Activated CD4-positive, alpha-beta T cell treated with anti-CD3 and anti-CD28 coated beads for 36 hours (primary cell): ENCODE results near the gene HSPG2. TPM values are rescaled to one million over a fixed set of nuclear protein-coding genes. Genes with fewer than 3 reads are reported as not detected.
"Not testable (repeated sequence)": the region's sequence is repeated elsewhere in the genome, so short reads cannot be mapped to it uniquely, and the experiment has no call there.

Experiments used
- ATAC-seq: fragments of 200-7000 bp; cut with Tn5 transposase; one replicate; pipeline ENCODE4 v1.10.0; 2021; ENCODE audit warnings: mild to moderate bottlenecking, moderate library complexity
- CTCF ChIA-PET: fragments of 350-600 bp; sonication (Branson Sonifier 250); formaldehyde crosslinking; loops from one replicate; lab custom pipeline; 2021; ENCODE audit warnings: antibody characterized with exemption; lab: Charles Lee
- POLR2A ChIA-PET: fragments of 350-600 bp; sonication (Branson Sonifier 250); formaldehyde crosslinking; loops from one replicate; lab custom pipeline; 2021; ENCODE audit warnings: antibody characterized with exemption, inconsistent platforms; lab: Charles Lee
- DNase-seq: peaks from one replicate; pipeline ENCODE4 v3.0.0-alpha.2; 2020
- H3K27ac Mint-ChIP-seq: one replicate; pipeline ENCODE4 v1.8.0; 2021; ENCODE audit warnings: mixed read lengths
- H3K27me3 Mint-ChIP-seq: one replicate; pipeline ENCODE4 v1.8.0; 2021; ENCODE audit warnings: mixed read lengths
- H3K36me3 Mint-ChIP-seq: one replicate; pipeline ENCODE4 v1.8.0; 2021; ENCODE audit warnings: low read depth, mixed read lengths
- H3K4me1 Mint-ChIP-seq: one replicate; pipeline ENCODE4 v1.8.0; 2021; ENCODE audit warnings: mixed read lengths
- H3K4me3 Mint-ChIP-seq: one replicate; pipeline ENCODE4 v1.8.0; 2021; ENCODE audit warnings: mild to moderate bottlenecking, moderate library complexity, mixed read lengths
- H3K9me3 Mint-ChIP-seq: one replicate; pipeline ENCODE4 v1.8.0; 2021; ENCODE audit warnings: low read depth, mixed read lengths
- intact Hi-C, 2 experiments: fragments of 100-400 bp; cut with DNase I in 1 of 2; cut with micrococcal nuclease in 1 of 2; formaldehyde crosslinking; loops; one replicate each; pipeline versions ENCODE4 v1.14.2 to v1.15.1; 2022 to 2024; cut with DNase I, micrococcal nuclease
- total RNA-seq, 2 experiments: library from RNA; stranded (reverse); gene quantifications; one replicate each; pipeline ENCODE4 v1.2.3, GENCODE V29; 2021

The HSPG2 gene
- total RNA-seq, 2 experiments from 2014 or later = 19.6 to 20.6 TPM

DNA sequence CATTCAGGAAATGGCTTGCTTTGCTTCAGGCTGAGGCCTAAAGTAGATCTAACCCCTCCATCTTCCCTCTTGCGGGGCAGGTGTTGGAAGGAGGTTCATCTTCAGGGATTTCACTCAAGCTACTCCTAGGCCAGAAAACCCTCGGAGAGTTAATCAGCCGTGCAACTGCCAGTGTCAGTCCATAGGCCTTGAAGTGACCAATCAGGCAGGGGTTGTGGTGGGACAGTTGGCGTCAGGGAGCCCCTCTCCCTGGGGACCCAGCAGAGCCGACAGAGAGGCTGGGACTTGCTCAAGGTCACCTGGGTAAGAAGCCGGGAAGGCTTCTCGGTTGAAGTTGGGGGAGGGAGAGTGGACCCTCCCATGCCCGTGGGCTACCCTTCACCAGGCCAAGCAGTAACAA is 36.8 kb upstream of the HSPG2 start:
- CTCF ChIA-PET = interaction anchor here (0.6 kb wide), 1 partner anchor 90 kb away, joined by 4 read pairs; no protein-coding TSS in a partner anchor
- H3K4me1 Mint-ChIP-seq, DNase-seq, H3K9me3 Mint-ChIP-seq, H3K4me3 Mint-ChIP-seq, H3K27me3 Mint-ChIP-seq, H3K36me3 Mint-ChIP-seq, intact Hi-C loops, POLR2A ChIA-PET, H3K27ac Mint-ChIP-seq, ATAC-seq: not testable (repeated sequence)

DNA sequence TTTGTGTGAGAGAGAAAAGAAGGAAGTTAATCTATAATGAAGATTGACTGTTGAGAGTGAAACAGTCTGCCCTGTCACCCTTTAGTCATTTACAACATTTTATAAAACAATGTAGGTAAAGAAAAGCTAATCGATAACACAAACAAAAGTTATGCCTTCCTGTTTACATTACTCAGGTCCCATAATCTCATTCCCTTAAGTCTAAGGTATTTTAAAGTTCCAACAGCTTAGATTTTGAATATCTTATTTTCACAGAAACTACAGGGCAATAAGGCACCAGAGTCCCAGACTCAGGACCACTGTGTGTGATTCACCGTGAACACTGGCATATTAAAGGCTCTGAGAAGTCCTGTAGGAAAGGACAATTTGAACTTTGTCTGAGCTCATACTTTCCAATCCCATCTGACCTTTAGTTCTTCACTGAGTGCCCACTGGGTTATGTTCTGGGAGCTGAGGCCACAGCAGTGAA is 35.9 kb upstream of the HSPG2 start:
- ATAC-seq, H3K4me3 Mint-ChIP-seq: not testable (repeated sequence)

GRCh38 chr1:21970523-21970922 is 33.4 kb upstream of the HSPG2 start:
- H3K9me3 Mint-ChIP-seq, H3K27me3 Mint-ChIP-seq, H3K36me3 Mint-ChIP-seq, H3K4me3 Mint-ChIP-seq, intact Hi-C loops, CTCF ChIA-PET, POLR2A ChIA-PET, H3K4me1 Mint-ChIP-seq, DNase-seq, ATAC-seq, H3K27ac Mint-ChIP-seq: not testable (repeated sequence)

More for the DNA sequence above, 35.9 kb upstream of the HSPG2 start:
- intact Hi-C loops, H3K4me1 Mint-ChIP-seq, H3K36me3 Mint-ChIP-seq, H3K27me3 Mint-ChIP-seq, H3K27ac Mint-ChIP-seq, DNase-seq, H3K9me3 Mint-ChIP-seq: not testable (repeated sequence)
- ChIA-PET CTCF (interaction anchor here (0.6 kb wide), 1 partner anchor 89 kb away, joined by 4 read pairs; no protein-coding TSS in a partner anchor), POLR2A (interaction anchor here (0.6 kb wide), 1 partner anchor 53 kb away, joined by 3 read pairs; no protein-coding TSS in a partner anchor)

DNA sequence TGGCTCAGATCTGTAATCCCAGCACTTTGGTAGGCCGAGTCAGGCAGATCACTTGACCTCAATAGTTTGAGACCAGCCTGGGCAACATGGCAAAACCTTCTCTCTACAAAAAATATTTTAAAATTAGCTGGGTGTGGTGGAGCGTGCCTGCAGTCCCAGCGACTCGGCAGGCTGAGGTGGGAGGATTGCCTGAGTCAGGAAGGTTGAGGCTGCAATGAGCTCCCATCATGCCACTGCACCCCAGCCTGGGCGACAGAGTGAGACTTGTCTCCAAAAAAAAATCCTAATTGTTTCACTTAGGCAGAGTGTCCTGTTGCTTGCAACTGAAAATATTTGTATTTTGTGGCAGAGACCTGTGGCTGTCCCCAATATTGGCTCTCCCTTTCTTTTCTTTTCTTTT is 32.0 kb upstream of the HSPG2 start:
- POLR2A ChIA-PET, H3K4me3 Mint-ChIP-seq, H3K27me3 Mint-ChIP-seq, H3K4me1 Mint-ChIP-seq, ATAC-seq, H3K9me3 Mint-ChIP-seq, H3K27ac Mint-ChIP-seq, DNase-seq, H3K36me3 Mint-ChIP-seq: not testable (repeated sequence)
- intact Hi-C loops = loop anchor here in 1 of 2 experiments (10.0 kb wide), 3 partner anchors 264 to 464 kb away; partner anchors contain the start of genes ALPL and RAP1GAP
- CTCF ChIA-PET = interaction anchor here (0.7 kb wide), 1 partner anchor 1590 kb away, joined by 3 read pairs; no protein-coding TSS in a partner anchor

DNA sequence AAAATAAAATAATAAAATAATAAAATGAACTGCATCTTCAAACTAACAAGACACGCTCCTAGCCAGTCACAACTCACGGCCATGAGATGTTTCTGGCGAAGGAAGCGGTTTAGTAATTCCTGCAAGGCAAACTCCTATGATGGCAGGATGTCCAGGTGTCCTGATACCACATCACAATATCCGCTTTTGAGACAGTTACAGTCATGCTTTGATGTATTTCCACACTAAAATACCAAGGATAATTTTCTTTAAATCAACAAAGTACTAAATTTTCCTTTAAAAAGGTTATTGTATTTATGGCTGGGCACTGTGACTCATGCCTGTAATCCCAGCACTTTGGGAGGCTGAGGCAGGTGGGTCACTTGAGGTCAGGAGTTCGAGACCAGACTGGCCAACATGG is 30.1 kb upstream of the HSPG2 start:
- H3K9me3 Mint-ChIP-seq, POLR2A ChIA-PET, DNase-seq, H3K4me1 Mint-ChIP-seq, H3K27ac Mint-ChIP-seq, H3K4me3 Mint-ChIP-seq, ATAC-seq, H3K36me3 Mint-ChIP-seq, H3K27me3 Mint-ChIP-seq: not testable (repeated sequence)
- CTCF ChIA-PET = interaction anchor here (1.0 kb wide), 1 partner anchor 58 kb away, joined by 3 read pairs; no protein-coding TSS in a partner anchor
- intact Hi-C loops = loop anchor here in 1 of 2 experiments (10.0 kb wide), 3 partner anchors 262 to 462 kb away; partner anchors contain the start of genes ALPL and RAP1GAP

DNA sequence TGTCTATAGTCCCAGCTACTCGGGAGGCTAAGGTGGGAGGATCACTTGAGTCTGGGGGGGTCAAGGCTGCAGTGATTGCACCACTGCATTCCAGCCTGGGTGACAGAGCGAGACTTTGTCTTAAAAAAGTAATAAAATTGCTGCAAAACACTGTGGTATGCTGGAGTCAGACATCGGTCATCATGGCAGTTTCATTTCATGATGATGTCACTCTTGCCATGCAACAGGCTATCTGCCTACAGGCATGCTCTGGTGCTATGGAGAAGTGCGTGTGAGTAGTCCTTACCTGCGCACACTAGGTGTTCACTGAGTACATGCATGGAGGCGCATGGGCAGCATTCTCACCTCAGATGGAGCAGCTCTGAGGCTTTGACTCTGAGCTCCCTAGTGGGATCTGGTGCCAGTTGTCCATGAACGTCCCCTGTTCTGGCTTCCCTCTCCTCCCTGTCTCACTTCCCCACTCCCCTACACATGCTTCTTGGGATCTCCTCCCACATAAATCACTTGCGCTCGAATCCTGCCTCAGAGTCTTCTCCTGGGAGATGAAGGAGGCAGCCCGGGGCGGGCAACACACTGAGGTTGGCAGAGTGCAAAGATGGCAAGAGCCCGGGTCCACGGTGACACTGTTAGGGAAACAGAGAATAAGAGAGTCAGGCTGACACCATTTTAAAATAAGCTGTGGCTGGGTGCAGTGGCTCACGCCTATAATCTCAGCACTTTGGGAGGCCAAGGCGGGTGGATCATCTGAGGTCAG is 29.3 kb upstream of the HSPG2 start:
- Mint-ChIP-seq H3K4me3 (no peak overlapping the region), H3K27me3 (no peaks in the 10 kb centered on the region), H3K4me1 (peaks cover 6% of the 10 kb centered on the region), H3K36me3 (no peaks in the 10 kb centered on the region), H3K27ac (no peak overlapping the region), H3K9me3 (no peaks in the 10 kb centered on the region)
- intact Hi-C loops = loop anchor here in 1 of 2 experiments (10.0 kb wide), 3 partner anchors 262 to 462 kb away; partner anchors contain the start of genes ALPL and RAP1GAP
- ATAC-seq = no peak
- ChIA-PET CTCF (interaction anchor here (1.0 kb wide), 1 partner anchor 59 kb away, joined by 3 read pairs; no protein-coding TSS in a partner anchor), POLR2A (no interaction called here)
- no peak for DNase-seq

GRCh38 chr1:21963477-21964217 is 26.5 kb upstream of the HSPG2 start:
- no peaks in the 10 kb centered on the region for H3K9me3 Mint-ChIP-seq
- intact Hi-C loops = loop anchor here (1.0 to 10.0 kb wide), 9 partner anchors 146 to 459 kb away; partner anchors contain the start of genes ALPL (in 2 of the 2) and RAP1GAP (in 1 of the 2)
- no peak overlapping the region for H3K4me3 Mint-ChIP-seq
- ChIA-PET CTCF (interaction anchor here (0.5 to 1.7 kb wide), 18 partner anchors 14 to 496 kb away, joined by 3 to 9 read pairs (median 3); no protein-coding TSS in a partner anchor), POLR2A (interaction anchor here (0.6 kb wide), 1 partner anchor 57 kb away, joined by 4 read pairs; no protein-coding TSS in a partner anchor)
- peak overlapping the region; percentile 73 for H3K27ac Mint-ChIP-seq
- H3K36me3 Mint-ChIP-seq = no peaks in the 10 kb centered on the region
- H3K4me1 Mint-ChIP-seq = peaks cover 8% of the 10 kb centered on the region
- no peaks in the 10 kb centered on the region for H3K27me3 Mint-ChIP-seq
- ATAC-seq (peak; percentile 98), DNase-seq (peak; percentile 91)

- no peak for ATAC-seq
- peaks cover 26% of the 10 kb centered on the region for H3K4me1 Mint-ChIP-seq
- ChIA-PET CTCF (interaction anchor here (0.7 to 0.9 kb wide), 2 partner anchors 57 to 216 kb away, joined by 3 to 4 read pairs; no protein-coding TSS in a partner anchor), POLR2A (no interaction called here)
- no peak overlapping the region for H3K27ac Mint-ChIP-seq
- no peak for DNase-seq
- no peak overlapping the region for H3K4me3 Mint-ChIP-seq
- intact Hi-C loops = loop anchor here (5.0 to 10.0 kb wide), 6 partner anchors 144 to 457 kb away; partner anchors contain the start of genes ALPL (in 1 of the 2) and RAP1GAP (in 1 of the 2)
- no peaks in the 10 kb centered on the region for H3K27me3 Mint-ChIP-seq
- no peaks in the 10 kb centered on the region for H3K36me3 Mint-ChIP-seq
- H3K9me3 Mint-ChIP-seq = no peaks in the 10 kb centered on the region
Measured at GRCh38 chr1:21961799-21962198, 24.7 kb upstream of the HSPG2 start.

- DNase-seq = no peak
- H3K9me3 Mint-ChIP-seq = no peaks in the 10 kb centered on the region
- H3K4me3 Mint-ChIP-seq = no peak overlapping the region
- intact Hi-C loops = loop anchor here (5.0 to 10.0 kb wide), 6 partner anchors 144 to 457 kb away; partner anchors contain the start of genes ALPL (in 1 of the 2) and RAP1GAP (in 1 of the 2)
- ChIA-PET POLR2A (no interaction called here), CTCF (interaction anchor here (0.6 to 0.9 kb wide), 2 partner anchors 57 to 105 kb away, joined by 3 read pairs; no protein-coding TSS in a partner anchor)
- peaks cover 30% of the 10 kb centered on the region for H3K4me1 Mint-ChIP-seq
- no peaks in the 10 kb centered on the region for H3K36me3 Mint-ChIP-seq
- no peaks in the 10 kb centered on the region for H3K27me3 Mint-ChIP-seq
- ATAC-seq = no peak
- H3K27ac Mint-ChIP-seq = no peak overlapping the region
Measured at GRCh38 chr1:21961337-21961736, 24.2 kb upstream of the HSPG2 start.

- intact Hi-C loops = no loop called here
- ChIA-PET CTCF (interaction anchor here (0.6 to 1.3 kb wide), 3 partner anchors 40 to 92 kb away, joined by 3 to 4 read pairs (median 3); no protein-coding TSS in a partner anchor), POLR2A (no interaction called here)
- Mint-ChIP-seq H3K9me3 (no peaks in the 10 kb centered on the region), H3K27ac (peak overlapping the region; percentile 90), H3K4me1 (peaks cover 29% of the 10 kb centered on the region), H3K36me3 (no peaks in the 10 kb centered on the region), H3K4me3 (peak overlapping the region; percentile 44), H3K27me3 (no peaks in the 10 kb centered on the region)
- peak; percentile 64 for DNase-seq
- ATAC-seq = peak; percentile 89
Measured at GRCh38 chr1:21956720-21957552, 19.8 kb upstream of the HSPG2 start.
